SU-DHL-6 (cell line): ENCODE results near the gene CAPN5.

ENCODE experiments used
- CTCF ChIP-seq: fragments of 200-600 bp; sonication (generic); IDR thresholded peaks from one replicate; pipeline ENCODE4 v1.5.1; 2017; ENCODE audit warnings: antibody characterized with exemption, mild to moderate bottlenecking, low read length, moderate library complexity; ENCODE audit not compliant: insufficient read depth, poor library complexity, severe bottlenecking
- EZH2phosphoT487 ChIP-seq: fragments of 200-600 bp; sonication (generic), shearing (Covaris generic); conservative IDR thresholded peaks from 2 replicates; pipeline ENCODE4 v1.6.1; 2018; ENCODE audit warnings: mild to moderate bottlenecking, antibody characterized with exemption, low read length, moderate library complexity, mixed read lengths

DNA sequence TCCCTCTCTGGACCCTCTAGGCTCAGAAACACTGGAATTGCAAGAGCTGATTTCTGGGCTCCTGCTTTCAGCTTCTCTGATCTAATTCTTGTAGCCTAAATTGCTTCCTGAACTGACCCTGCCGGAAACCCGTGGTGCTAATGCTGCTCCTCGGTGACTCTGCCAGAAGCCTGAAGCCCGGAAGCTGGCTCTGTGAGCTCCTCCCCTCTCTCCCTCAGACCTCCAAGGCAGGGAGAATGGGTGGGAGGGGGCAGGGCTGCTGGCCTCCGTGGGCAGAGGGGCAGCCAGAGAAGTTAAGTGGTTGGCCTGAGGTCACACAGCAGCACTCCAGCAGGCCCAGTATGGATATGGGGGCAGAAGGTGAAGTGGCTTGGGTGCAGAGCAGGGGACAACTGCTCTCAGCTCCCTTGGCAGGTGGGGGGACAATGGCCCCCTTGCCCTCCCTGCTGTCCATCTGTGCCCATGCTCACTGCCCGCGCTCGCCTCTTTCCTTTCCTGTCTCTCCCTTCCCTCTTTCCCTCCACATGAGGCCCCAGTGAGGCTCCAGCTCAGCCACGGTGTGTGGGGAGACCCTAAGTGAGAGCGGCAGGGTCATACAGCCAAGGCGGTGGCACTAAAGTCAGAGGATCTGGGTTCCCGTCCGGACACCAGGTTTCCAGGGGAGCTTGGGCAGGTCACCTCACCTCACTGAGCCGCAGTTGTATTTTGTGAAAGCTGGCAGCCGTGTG, 16.2 kb downstream of the CAPN5 start:
- TF ChIP-seq CTCF (no peak), EZH2phosphoT487 (no peak)
